HepG2 (cell line): ENCODE data around the gene CACNA1D. TPM values are rescaled to one million over a fixed set of nuclear protein-coding genes. Genes with fewer than 3 reads are reported as not detected.

Experiments
- AHR ChIP-seq: IDR thresholded peaks from 2 replicates; pipeline ENCODE4 v1.6.1; 2018; ENCODE audit warnings: missing genetic modification reagents, missing compliant biosample characterization
- CEBPB ChIP-seq: IDR thresholded peaks from 2 replicates; pipeline ENCODE4 v1.6.1; 2011; ENCODE audit warnings: low read depth, low read length, improper control_type of control experiment, borderline replicate concordance
- CENPX ChIP-seq: sonication (generic); formaldehyde crosslinking; IDR thresholded peaks from 2 replicates; pipeline ENCODE4 v1.9.0; 2021; ENCODE audit warnings: mild to moderate bottlenecking, missing genetic modification reagents, moderate library complexity
- FOSL2 ChIP-seq: sonication (generic); formaldehyde crosslinking; IDR thresholded peaks from 2 replicates; pipeline ENCODE4 v1.4.0; 2020; ENCODE audit warnings: missing genetic modification reagents
- FOXM1 ChIP-seq: sonication (generic); formaldehyde crosslinking; IDR thresholded peaks from 2 replicates; pipeline ENCODE4 v1.5.0; 2020; ENCODE audit warnings: missing genetic modification reagents
- HES4 ChIP-seq: sonication (generic); formaldehyde crosslinking; IDR thresholded peaks from 2 replicates; pipeline ENCODE4 v1.9.0; 2021; ENCODE audit warnings: mild to moderate bottlenecking, missing genetic modification reagents, borderline replicate concordance
- HOXA9 ChIP-seq: sonication (generic); formaldehyde crosslinking; IDR thresholded peaks from 2 replicates; pipeline ENCODE4 v1.8.1; 2022; ENCODE audit warnings: missing genetic modification reagents, mild to moderate bottlenecking, moderate library complexity, borderline replicate concordance
- IRX3 ChIP-seq: sonication (generic); formaldehyde crosslinking; IDR thresholded peaks from 2 replicates; pipeline ENCODE4 v1.8.1; 2023; ENCODE audit warnings: mild to moderate bottlenecking, low read depth, missing genetic modification reagents, borderline replicate concordance
- NFIB ChIP-seq: sonication (generic); formaldehyde crosslinking; IDR thresholded peaks from 2 replicates; pipeline ENCODE4 v1.9.0; 2021; ENCODE audit warnings: missing genetic modification reagents, mild to moderate bottlenecking, borderline replicate concordance
- POLR2AphosphoS5 ChIP-seq: IDR thresholded peaks from 2 replicates; pipeline ENCODE4 v1.6.1; 2012; ENCODE audit warnings: low read depth, low read length
- PRMT3 ChIP-seq: sonication (generic); formaldehyde crosslinking; IDR thresholded peaks from 2 replicates; pipeline ENCODE4 v1.8.1; 2022; ENCODE audit warnings: low read depth, mild to moderate bottlenecking, moderate library complexity, missing genetic modification reagents, borderline replicate concordance
- SATB2 ChIP-seq: sonication (generic); formaldehyde crosslinking; IDR thresholded peaks from 2 replicates; pipeline ENCODE4 v1.5.0; 2020; ENCODE audit warnings: missing genetic modification reagents
- SMC3 ChIP-seq: IDR thresholded peaks from 2 replicates; pipeline ENCODE4 v1.6.1; 2011; ENCODE audit warnings: low read length, improper control_type of control experiment
- ZFP90 ChIP-seq: sonication (generic); formaldehyde crosslinking; IDR thresholded peaks from 2 replicates; pipeline ENCODE4 v1.8.0; 2022; ENCODE audit warnings: missing genetic modification reagents, mild to moderate bottlenecking, inconsistent platforms, borderline replicate concordance
- ZNF468 ChIP-seq: sonication (generic); formaldehyde crosslinking; IDR thresholded peaks from 2 replicates; pipeline ENCODE4 v1.8.0; 2022; ENCODE audit warnings: mild to moderate bottlenecking, moderate library complexity, missing genetic modification reagents
- ZNF879 ChIP-seq: sonication (generic); formaldehyde crosslinking; IDR thresholded peaks from 2 replicates; pipeline ENCODE4 v1.8.1; 2023; ENCODE audit warnings: missing genetic modification reagents
- polyA plus RNA-seq, 8 experiments: library from polyadenylated mRNA; depleted of rRNA in 3 of 8; stranded (reverse) in 7 of 8; unstranded in 1 of 8; fragments of >200 nt; fragmentation: Illumina TruSeq in 4 of 8; extraction: Trizol in 4 of 8; gene quantifications; 2 replicates each; pipeline versions ENCODE4 v1.2.1 to v1.2.3, GENCODE V29; 2011 to 2016; ENCODE audit warnings: low read depth in 4 of 8, missing spikeins in 1 of 8, mixed read lengths in 1 of 8; ENCODE audit not compliant: insufficient read depth in 1 of 8
- total RNA-seq, 5 experiments: library from RNA; depleted of rRNA; stranded (reverse); fragments of >200 nt; fragmentation: Illumina TruSeq; extraction: Trizol; gene quantifications; 2 replicates each; pipeline ENCODE4 v1.2.3, GENCODE V29; 2016; ENCODE audit warnings: low read depth in 1 of 5
- TF ChIP-seq, protein P1 (sequence below): sonication (generic); formaldehyde crosslinking; IDR thresholded peaks from 2 replicates; pipeline ENCODE4 v1.5.0; 2020; ENCODE audit warnings: missing genetic modification reagents
- TF ChIP-seq, protein P2 (sequence below): sonication (generic); formaldehyde crosslinking; IDR thresholded peaks from 2 replicates; pipeline ENCODE4 v1.9.0; 2022; ENCODE audit warnings: missing genetic modification reagents, mild to moderate bottlenecking, borderline replicate concordance
- TF ChIP-seq, protein P3 (sequence below): sonication (generic); formaldehyde crosslinking; IDR thresholded peaks from 2 replicates; pipeline ENCODE4 v1.4.0; 2020; ENCODE audit warnings: mild to moderate bottlenecking, missing genetic modification reagents
- TF ChIP-seq, protein P4 (sequence below): sonication (generic); formaldehyde crosslinking; IDR thresholded peaks from 2 replicates; pipeline ENCODE4 v1.4.0; 2020; ENCODE audit warnings: missing genetic modification reagents
- TF ChIP-seq, protein P5 (sequence below): sonication (generic); formaldehyde crosslinking; IDR thresholded peaks from 2 replicates; pipeline ENCODE4 v1.4.0; 2020; ENCODE audit warnings: missing genetic modification reagents, mild to moderate bottlenecking, borderline replicate concordance

CACNA1D gene
- total and polyA plus RNA-seq, 2 of the 13 experiments (the other 11 are each of a cell fraction or from before 2014, with no cell fraction given) = 0.26 to 0.38 TPM

DNA sequence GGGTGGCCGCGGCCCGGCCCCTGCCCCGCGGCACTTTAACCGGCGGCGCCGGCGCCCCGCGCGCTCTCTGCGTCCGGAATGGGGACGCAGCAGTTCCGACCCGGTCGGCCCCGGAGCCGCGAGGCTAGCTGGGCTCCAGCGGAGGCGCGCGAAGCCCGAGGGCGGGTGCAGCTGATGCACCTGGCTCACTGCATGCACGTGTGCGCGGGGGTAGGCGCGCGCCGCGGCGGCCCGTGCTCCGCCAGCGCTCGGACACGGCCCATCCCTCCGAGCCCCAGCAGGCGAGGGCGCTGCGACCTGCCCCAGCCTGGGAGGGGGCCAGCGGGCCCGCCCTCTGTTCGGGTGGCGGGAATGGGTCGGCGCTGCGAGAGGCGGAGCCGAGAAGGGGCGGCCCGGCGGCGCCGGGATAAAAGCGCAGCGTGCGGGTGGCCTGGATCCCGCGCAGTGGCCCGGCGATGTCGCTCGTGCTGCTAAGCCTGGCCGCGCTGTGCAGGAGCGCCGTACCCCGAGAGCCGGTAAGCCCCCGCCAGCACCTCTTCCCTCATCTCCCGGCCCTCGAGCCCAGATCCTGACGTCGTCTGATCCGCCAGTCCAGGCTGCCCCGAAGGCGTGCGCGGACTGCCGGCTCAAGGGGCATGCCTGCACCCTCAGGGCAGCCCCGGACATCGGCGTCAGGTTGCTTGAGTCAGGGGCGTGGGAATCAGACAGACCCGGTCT lies 351.9 kb downstream of the CACNA1D start, which contains the start of the genes CHDH and IL17RB (continued):
- TF ChIP-seq, protein P1, sequence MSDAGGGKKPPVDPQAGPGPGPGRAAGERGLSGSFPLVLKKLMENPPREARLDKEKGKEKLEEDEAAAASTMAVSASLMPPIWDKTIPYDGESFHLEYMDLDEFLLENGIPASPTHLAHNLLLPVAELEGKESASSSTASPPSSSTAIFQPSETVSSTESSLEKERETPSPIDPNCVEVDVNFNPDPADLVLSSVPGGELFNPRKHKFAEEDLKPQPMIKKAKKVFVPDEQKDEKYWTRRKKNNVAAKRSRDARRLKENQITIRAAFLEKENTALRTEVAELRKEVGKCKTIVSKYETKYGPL (CRISPR knock-in tag) = no peak; the same call in 1 of the 2 replicates
- TF ChIP-seq SMC3 (no peak), AHR (CRISPR knock-in tag) (0 out of 2 replicates have a peak, but pooled peaks have one; percentile 76), PRMT3 (CRISPR knock-in tag) (peak; percentile 90; the same call in 1 of the 2 replicates), ZNF879 (CRISPR knock-in tag) (no peak; the same call in 1 of the 2 replicates), FOXM1 (no peak), HES4 (peak; percentile 90), HOXA9 (CRISPR knock-in tag) (peak; percentile 93), NFIB (CRISPR knock-in tag) (no peak), CEBPB (no peak), IRX3 (CRISPR knock-in tag) (peak; percentile 95), ZFP90 (CRISPR knock-in tag) (peak; percentile 82; the same call in 1 of the 2 replicates), CENPX (CRISPR knock-in tag) (no peak), FOSL2 (CRISPR knock-in tag) (no peak; the same call in 1 of the 2 replicates), ZNF468 (peak; percentile 87; the same call in 1 of the 2 replicates), POLR2AphosphoS5 (peak; percentile 96), SATB2 (CRISPR knock-in tag) (no peak)
- TF ChIP-seq, protein P2, sequence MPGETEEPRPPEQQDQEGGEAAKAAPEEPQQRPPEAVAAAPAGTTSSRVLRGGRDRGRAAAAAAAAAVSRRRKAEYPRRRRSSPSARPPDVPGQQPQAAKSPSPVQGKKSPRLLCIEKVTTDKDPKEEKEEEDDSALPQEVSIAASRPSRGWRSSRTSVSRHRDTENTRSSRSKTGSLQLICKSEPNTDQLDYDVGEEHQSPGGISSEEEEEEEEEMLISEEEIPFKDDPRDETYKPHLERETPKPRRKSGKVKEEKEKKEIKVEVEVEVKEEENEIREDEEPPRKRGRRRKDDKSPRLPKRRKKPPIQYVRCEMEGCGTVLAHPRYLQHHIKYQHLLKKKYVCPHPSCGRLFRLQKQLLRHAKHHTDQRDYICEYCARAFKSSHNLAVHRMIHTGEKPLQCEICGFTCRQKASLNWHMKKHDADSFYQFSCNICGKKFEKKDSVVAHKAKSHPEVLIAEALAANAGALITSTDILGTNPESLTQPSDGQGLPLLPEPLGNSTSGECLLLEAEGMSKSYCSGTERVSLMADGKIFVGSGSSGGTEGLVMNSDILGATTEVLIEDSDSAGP = peak; percentile 74; the same call in 1 of the 2 replicates
- TF ChIP-seq, protein P3, sequence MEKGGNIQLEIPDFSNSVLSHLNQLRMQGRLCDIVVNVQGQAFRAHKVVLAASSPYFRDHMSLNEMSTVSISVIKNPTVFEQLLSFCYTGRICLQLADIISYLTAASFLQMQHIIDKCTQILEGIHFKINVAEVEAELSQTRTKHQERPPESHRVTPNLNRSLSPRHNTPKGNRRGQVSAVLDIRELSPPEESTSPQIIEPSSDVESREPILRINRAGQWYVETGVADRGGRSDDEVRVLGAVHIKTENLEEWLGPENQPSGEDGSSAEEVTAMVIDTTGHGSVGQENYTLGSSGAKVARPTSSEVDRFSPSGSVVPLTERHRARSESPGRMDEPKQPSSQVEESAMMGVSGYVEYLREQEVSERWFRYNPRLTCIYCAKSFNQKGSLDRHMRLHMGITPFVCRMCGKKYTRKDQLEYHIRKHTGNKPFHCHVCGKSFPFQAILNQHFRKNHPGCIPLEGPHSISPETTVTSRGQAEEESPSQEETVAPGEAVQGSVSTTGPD = no peak
- TF ChIP-seq, protein P4, sequence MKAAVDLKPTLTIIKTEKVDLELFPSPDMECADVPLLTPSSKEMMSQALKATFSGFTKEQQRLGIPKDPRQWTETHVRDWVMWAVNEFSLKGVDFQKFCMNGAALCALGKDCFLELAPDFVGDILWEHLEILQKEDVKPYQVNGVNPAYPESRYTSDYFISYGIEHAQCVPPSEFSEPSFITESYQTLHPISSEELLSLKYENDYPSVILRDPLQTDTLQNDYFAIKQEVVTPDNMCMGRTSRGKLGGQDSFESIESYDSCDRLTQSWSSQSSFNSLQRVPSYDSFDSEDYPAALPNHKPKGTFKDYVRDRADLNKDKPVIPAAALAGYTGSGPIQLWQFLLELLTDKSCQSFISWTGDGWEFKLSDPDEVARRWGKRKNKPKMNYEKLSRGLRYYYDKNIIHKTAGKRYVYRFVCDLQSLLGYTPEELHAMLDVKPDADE = peak; percentile 54; the same call in 1 of the 2 replicates
- TF ChIP-seq, protein P5, sequence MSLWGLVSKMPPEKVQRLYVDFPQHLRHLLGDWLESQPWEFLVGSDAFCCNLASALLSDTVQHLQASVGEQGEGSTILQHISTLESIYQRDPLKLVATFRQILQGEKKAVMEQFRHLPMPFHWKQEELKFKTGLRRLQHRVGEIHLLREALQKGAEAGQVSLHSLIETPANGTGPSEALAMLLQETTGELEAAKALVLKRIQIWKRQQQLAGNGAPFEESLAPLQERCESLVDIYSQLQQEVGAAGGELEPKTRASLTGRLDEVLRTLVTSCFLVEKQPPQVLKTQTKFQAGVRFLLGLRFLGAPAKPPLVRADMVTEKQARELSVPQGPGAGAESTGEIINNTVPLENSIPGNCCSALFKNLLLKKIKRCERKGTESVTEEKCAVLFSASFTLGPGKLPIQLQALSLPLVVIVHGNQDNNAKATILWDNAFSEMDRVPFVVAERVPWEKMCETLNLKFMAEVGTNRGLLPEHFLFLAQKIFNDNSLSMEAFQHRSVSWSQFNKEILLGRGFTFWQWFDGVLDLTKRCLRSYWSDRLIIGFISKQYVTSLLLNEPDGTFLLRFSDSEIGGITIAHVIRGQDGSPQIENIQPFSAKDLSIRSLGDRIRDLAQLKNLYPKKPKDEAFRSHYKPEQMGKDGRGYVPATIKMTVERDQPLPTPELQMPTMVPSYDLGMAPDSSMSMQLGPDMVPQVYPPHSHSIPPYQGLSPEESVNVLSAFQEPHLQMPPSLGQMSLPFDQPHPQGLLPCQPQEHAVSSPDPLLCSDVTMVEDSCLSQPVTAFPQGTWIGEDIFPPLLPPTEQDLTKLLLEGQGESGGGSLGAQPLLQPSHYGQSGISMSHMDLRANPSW = no peak
